ENCODE results near the gene LPCAT3. TPM values are rescaled to one million over a fixed set of nuclear protein-coding genes. Genes with fewer than 3 reads are reported as not detected.

LPCAT3 gene
- total RNA-seq, 1 experiment from 2014 or later = 30.2 TPM

DNA sequence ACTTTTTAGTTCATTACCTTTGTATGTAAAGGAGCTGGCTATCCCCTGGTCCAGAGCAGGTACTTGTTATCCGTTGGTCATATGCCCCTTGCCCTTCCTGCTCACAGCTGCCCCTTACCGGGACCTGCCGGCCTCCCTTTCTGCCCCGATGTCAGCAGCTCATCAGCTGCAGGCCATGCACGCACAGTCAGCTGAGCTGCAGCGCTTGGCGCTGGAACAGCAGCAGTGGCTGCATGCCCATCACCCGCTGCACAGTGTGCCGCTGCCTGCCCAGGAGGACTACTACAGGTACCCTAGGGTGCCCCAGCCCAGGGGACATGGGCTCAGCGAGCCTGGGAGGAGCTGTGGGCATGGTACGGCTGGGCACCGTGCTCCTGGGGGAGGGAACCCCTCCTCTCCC lies 77.0 kb downstream of the LPCAT3 start:
- peaks cover 13% of the 10 kb centered on the region for H3K27me3 Mint-ChIP-seq (ENCODE audit: unreplicated experiment)
- intact Hi-C loops (cut with micrococcal nuclease; ENCODE audit: unreplicated experiment) = loop anchor here (5.0 kb wide), 1 partner anchor 74 kb away; the partner anchor contains the start of gene TPI1
- CTCF ChIA-PET = interaction anchor here (0.5 to 0.6 kb wide), 3 partner anchors 16 to 388 kb away, joined by 3 read pairs; no protein-coding TSS in a partner anchor
- TF ChIP-seq, protein P1, sequence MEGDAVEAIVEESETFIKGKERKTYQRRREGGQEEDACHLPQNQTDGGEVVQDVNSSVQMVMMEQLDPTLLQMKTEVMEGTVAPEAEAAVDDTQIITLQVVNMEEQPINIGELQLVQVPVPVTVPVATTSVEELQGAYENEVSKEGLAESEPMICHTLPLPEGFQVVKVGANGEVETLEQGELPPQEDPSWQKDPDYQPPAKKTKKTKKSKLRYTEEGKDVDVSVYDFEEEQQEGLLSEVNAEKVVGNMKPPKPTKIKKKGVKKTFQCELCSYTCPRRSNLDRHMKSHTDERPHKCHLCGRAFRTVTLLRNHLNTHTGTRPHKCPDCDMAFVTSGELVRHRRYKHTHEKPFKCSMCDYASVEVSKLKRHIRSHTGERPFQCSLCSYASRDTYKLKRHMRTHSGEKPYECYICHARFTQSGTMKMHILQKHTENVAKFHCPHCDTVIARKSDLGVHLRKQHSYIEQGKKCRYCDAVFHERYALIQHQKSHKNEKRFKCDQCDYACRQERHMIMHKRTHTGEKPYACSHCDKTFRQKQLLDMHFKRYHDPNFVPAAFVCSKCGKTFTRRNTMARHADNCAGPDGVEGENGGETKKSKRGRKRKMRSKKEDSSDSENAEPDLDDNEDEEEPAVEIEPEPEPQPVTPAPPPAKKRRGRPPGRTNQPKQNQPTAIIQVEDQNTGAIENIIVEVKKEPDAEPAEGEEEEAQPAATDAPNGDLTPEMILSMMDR (IDR thresholded peaks at IDR 0.05; ENCODE audit: unreplicated experiment) = no peak
- H3K4me3 Mint-ChIP-seq (ENCODE audit: low read depth, unreplicated experiment) = no peak overlapping the region
- BruUV-seq (replicated peaks) = no TSS peak
- H3K9me3 Mint-ChIP-seq (ENCODE audit: low read depth, unreplicated experiment) = no peaks in the 10 kb centered on the region
- H3K36me3 Mint-ChIP-seq (ENCODE audit: insufficient read depth, unreplicated experiment) = peaks cover 99% of the 10 kb centered on the region
- peak overlapping the region; percentile 50 for H3K27ac Mint-ChIP-seq (ENCODE audit: unreplicated experiment)
- peaks cover 44% of the 10 kb centered on the region for H3K4me1 Mint-ChIP-seq (ENCODE audit: low read depth, unreplicated experiment)
- DNase-seq = no peak

DNA sequence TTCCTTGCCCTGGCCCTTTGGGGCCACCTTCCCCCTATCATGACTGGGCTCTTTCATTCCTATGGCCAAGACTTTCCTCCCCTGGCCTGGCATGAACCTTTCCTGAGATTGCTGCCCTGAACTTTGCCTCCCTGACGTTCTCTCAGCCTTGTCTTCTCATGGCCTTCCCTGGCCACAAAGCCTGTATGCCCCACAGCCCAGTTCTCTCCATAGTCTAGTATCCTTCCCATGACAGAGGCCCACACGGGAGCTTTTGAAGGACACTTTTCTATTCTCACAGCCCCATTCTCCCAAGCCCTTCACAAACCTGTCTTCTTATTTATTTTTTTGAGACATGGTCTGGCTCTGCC lies 79.1 kb downstream of the LPCAT3 start:
- peaks cover 96% of the 10 kb centered on the region for H3K36me3 Mint-ChIP-seq (ENCODE audit: insufficient read depth, unreplicated experiment)
- peaks cover 37% of the 10 kb centered on the region for H3K4me1 Mint-ChIP-seq (ENCODE audit: low read depth, unreplicated experiment)
- intact Hi-C loops (cut with micrococcal nuclease; ENCODE audit: unreplicated experiment) = no loop called here
- H3K27me3 Mint-ChIP-seq (ENCODE audit: unreplicated experiment) = peaks cover 12% of the 10 kb centered on the region
- no peak for DNase-seq
- H3K9me3 Mint-ChIP-seq (ENCODE audit: low read depth, unreplicated experiment) = no peaks in the 10 kb centered on the region
- H3K4me3 Mint-ChIP-seq (ENCODE audit: low read depth, unreplicated experiment) = peak overlapping the region; percentile 75
- TF ChIP-seq, protein P1 (IDR thresholded peaks at IDR 0.05; ENCODE audit: unreplicated experiment) = no peak
- H3K27ac Mint-ChIP-seq (ENCODE audit: unreplicated experiment) = peak overlapping the region; percentile 93
- no TSS peak for BruUV-seq (replicated peaks)
- CTCF ChIA-PET = interaction anchor here (0.6 kb wide), 1 partner anchor 59 kb away, joined by 3 read pairs; no protein-coding TSS in a partner anchor

DNA sequence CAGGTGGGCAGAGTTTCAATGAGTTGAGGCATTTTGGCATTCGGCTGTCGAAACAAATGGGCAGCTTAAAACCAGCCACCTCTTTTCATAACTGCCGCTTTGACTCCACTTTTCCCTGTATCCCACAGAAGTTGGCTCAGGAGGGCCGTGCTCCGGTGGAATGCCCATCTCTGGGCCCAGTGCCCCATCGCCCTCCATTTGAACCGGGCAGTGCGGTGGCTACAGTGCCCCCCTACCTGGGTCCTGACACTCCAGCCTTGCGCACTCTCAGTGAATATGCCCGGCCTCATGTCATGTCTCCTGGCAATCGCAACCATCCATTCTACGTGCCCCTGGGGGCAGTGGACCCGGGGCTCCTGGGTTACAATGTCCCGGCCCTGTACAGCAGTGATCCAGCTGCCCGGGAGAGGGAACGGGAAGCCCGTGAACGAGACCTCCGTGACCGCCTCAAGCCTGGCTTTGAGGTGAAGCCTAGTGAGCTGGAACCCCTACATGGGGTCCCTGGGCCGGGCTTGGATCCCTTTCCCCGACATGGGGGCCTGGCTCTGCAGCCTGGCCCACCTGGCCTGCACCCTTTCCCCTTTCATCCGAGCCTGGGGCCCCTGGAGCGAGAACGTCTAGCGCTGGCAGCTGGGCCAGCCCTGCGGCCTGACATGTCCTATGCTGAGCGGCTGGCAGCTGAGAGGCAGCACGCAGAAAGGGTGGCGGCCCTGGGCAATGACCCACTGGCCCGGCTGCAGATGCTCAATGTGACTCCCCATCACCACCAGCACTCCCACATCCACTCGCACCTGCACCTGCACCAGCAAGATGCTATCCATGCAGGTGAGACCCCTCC lies 79.7 kb downstream of the LPCAT3 start:
- no peaks in the 10 kb centered on the region for H3K9me3 Mint-ChIP-seq (ENCODE audit: low read depth, unreplicated experiment)

DNA sequence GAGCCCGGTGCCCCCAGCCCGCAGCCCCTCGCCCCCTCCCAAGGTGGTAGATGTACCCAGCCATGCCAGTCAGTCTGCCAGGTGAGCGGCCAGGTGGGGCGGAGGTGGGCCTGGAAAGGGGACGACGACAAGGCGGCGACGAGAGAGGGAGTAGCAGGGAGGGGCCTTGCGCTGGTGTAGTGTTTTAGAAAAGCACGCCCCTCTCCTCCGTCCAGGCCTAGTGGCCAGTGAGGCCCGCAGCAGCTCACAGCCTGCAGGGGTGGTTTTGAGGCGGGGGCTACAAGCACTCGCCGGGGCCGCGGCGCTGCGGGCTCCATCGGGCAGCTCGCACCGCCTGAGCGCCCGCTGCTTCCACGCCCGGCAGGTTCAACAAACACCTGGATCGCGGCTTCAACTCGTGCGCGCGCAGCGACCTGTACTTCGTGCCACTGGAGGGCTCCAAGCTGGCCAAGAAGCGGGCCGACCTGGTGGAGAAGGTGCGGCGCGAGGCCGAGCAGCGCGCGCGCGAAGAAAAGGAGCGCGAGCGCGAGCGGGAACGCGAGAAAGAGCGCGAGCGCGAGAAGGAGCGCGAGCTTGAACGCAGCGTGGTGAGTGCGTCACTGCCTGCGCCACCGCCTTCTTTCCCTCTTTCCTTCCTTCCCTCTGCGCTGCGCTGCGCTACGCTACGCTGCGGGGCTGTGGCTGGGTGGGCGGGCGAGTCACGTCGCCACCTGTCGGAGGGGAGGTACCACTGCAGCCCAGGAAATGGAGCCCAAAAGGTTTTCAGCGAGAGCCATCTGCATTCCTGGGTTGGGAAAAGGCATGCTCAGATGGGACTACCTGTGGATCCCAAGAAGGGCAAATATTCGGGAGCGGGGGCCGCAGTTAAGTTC lies 80.6 kb downstream of the LPCAT3 start:
- no peaks in the 10 kb centered on the region for H3K27me3 Mint-ChIP-seq (ENCODE audit: unreplicated experiment)
- TF ChIP-seq, protein P1 (IDR thresholded peaks at IDR 0.05; ENCODE audit: unreplicated experiment) = peak; percentile 89
- CTCF ChIA-PET = interaction anchor here (0.6 to 1.2 kb wide), 7 partner anchors 8 to 68 kb away, joined by 3 to 10 read pairs (median 4); partner anchors contain the start of gene SPSB2
- peak; percentile 93 for DNase-seq
- H3K36me3 Mint-ChIP-seq (ENCODE audit: insufficient read depth, unreplicated experiment) = peaks cover 87% of the 10 kb centered on the region
- TSS peak; percentile 95 for BruUV-seq (replicated peaks)
- peak overlapping the region; percentile 93 for H3K27ac Mint-ChIP-seq (ENCODE audit: unreplicated experiment)
- peak overlapping the region; percentile 75 for H3K4me3 Mint-ChIP-seq (ENCODE audit: low read depth, unreplicated experiment)
- intact Hi-C loops (cut with micrococcal nuclease; ENCODE audit: unreplicated experiment) = no loop called here
- H3K4me1 Mint-ChIP-seq (ENCODE audit: low read depth, unreplicated experiment) = peaks cover 34% of the 10 kb centered on the region
- no peaks in the 10 kb centered on the region for H3K9me3 Mint-ChIP-seq (ENCODE audit: low read depth, unreplicated experiment)

More for the DNA sequence above, 79.7 kb downstream of the LPCAT3 start:
- Mint-ChIP-seq H3K4me3 (ENCODE audit: low read depth, unreplicated experiment) (peak overlapping the region; percentile 75), H3K4me1 (ENCODE audit: low read depth, unreplicated experiment) (peaks cover 37% of the 10 kb centered on the region), H3K27ac (ENCODE audit: unreplicated experiment) (peak overlapping the region; percentile 93), H3K27me3 (ENCODE audit: unreplicated experiment) (peaks cover 6% of the 10 kb centered on the region), H3K36me3 (ENCODE audit: insufficient read depth, unreplicated experiment) (peaks cover 92% of the 10 kb centered on the region)
- intact Hi-C loops (cut with micrococcal nuclease; ENCODE audit: unreplicated experiment) = no loop called here
- CTCF ChIA-PET = interaction anchor here (0.6 to 1.2 kb wide), 6 partner anchors 10 to 69 kb away, joined by 3 to 10 read pairs (median 6); no protein-coding TSS in a partner anchor
- TF ChIP-seq, protein P1 (IDR thresholded peaks at IDR 0.05; ENCODE audit: unreplicated experiment) = no peak
- no peak for DNase-seq
- BruUV-seq (replicated peaks) = TSS peak; percentile 10

Data from Calu3 (cell line).